IMR-90 (cell line): ENCODE results near the gene SOX11. TPM values are rescaled to one million over a fixed set of nuclear protein-coding genes. Genes with fewer than 3 reads are reported as not detected.

Source experiments
- ATAC-seq: fragments of 200-7000 bp; cut with Tn5 transposase; 2 replicates; pipeline ENCODE4 v1.9.1; 2020; ENCODE audit warnings: low read depth, mild to moderate bottlenecking, moderate library complexity
- BruUV-seq: library from RNA; stranded (reverse); fragments of 400-500 nt; replicated peaks from 2 replicates; lab custom pipeline; 2021; lab: Mats Ljungman, UMichigan
- CTCF ChIA-PET: fragments of 300-600 bp; formaldehyde crosslinking; extraction: SDS; loops from one replicate; lab custom pipeline; 2021; ENCODE audit warnings: antibody characterized with exemption; lab: Yijun Ruan, JAX
- POLR2A ChIA-PET: fragments of 300-600 bp; sonication (Branson Sonifier 250); formaldehyde crosslinking; loops from one replicate; lab custom pipeline; 2022; ENCODE audit warnings: antibody characterized with exemption; ENCODE audit not compliant: unreplicated experiment; lab: Charles Lee
- DNase-seq: peaks from one replicate; pipeline ENCODE4 v3.0.0; 2013
- H2AFZ ChIP-seq: replicated peaks from 2 replicates; pipeline ENCODE3; 2013; ENCODE audit warnings: low read length, mild to moderate bottlenecking; ENCODE audit not compliant: poor library complexity
- H2AK5ac ChIP-seq: 2 replicates; pipeline ENCODE4 v1.6.1; 2013; ENCODE audit warnings: low read depth, low read length, inconsistent platforms
- H2AK9ac ChIP-seq: replicated peaks from 2 replicates; pipeline ENCODE3; 2013; ENCODE audit warnings: mild to moderate bottlenecking, low read depth, low read length, moderate library complexity; ENCODE audit not compliant: poor library complexity
- H2BK120ac ChIP-seq: 2 replicates; pipeline ENCODE4 v1.6.1; 2013; ENCODE audit warnings: low read depth, low read length, inconsistent platforms
- H2BK15ac ChIP-seq: 3 replicates; pipeline ENCODE4 v1.6.1; 2013; ENCODE audit warnings: low read depth, low read length, inconsistent platforms
- H2BK20ac ChIP-seq: 2 replicates; pipeline ENCODE4 v1.6.1; 2013; ENCODE audit warnings: low read depth, mild to moderate bottlenecking, inconsistent platforms, low read length, moderate library complexity
- H2BK5ac ChIP-seq: 2 replicates; pipeline ENCODE4 v1.6.1; 2013; ENCODE audit warnings: mild to moderate bottlenecking, low read depth, low read length, inconsistent platforms; ENCODE audit not compliant: poor library complexity, severe bottlenecking
- H3K14ac ChIP-seq: replicated peaks from 2 replicates; pipeline ENCODE4 v1.6.1; 2013; ENCODE audit warnings: low read depth, low read length, inconsistent platforms
- H3K18ac ChIP-seq: 2 replicates; pipeline ENCODE4 v1.6.1; 2013; ENCODE audit warnings: low read depth, low read length, control low read depth
- H3K23ac ChIP-seq: 2 replicates; pipeline ENCODE4 v1.6.1; 2013; ENCODE audit warnings: low read depth, low read length, inconsistent platforms
- H3K27ac ChIP-seq: 2 replicates; pipeline ENCODE4 v1.5.1; 2013; ENCODE audit warnings: mild to moderate bottlenecking, control low read depth, low read length; ENCODE audit not compliant: insufficient read depth
- H3K27me3 ChIP-seq: 2 replicates; pipeline ENCODE4 v1.6.1; 2013; ENCODE audit warnings: low read length; ENCODE audit not compliant: control insufficient read depth, insufficient read depth
- H3K36me3 ChIP-seq: 2 replicates; pipeline ENCODE4 v1.6.1; 2013; ENCODE audit warnings: low read length, mixed read lengths; ENCODE audit not compliant: control insufficient read depth, insufficient read depth
- H3K4ac ChIP-seq: 2 replicates; pipeline ENCODE4 v1.6.1; 2013; ENCODE audit warnings: low read depth, low read length, inconsistent platforms
- H3K4me1 ChIP-seq: 2 replicates; pipeline ENCODE4 v1.6.1; 2013; ENCODE audit warnings: low read length, mixed read lengths; ENCODE audit not compliant: control insufficient read depth, insufficient read depth
- H3K4me2 ChIP-seq: 2 replicates; pipeline ENCODE4 v1.6.1; 2013; ENCODE audit warnings: low read depth, mild to moderate bottlenecking, control low read depth, low read length, moderate library complexity
- H3K4me3 ChIP-seq: 2 replicates; pipeline ENCODE4 v1.5.1; 2013; ENCODE audit warnings: low read depth, mild to moderate bottlenecking, control low read depth, low read length, moderate library complexity; ENCODE audit not compliant: insufficient read depth
- H3K56ac ChIP-seq: 2 replicates; pipeline ENCODE4 v1.6.1; 2013; ENCODE audit warnings: low read length, inconsistent platforms; ENCODE audit not compliant: insufficient read depth; ENCODE audit errors: extremely low read depth
- H3K79me1 ChIP-seq, 2 experiments: 2 replicates each; pipeline ENCODE4 v1.6.1; 2013; ENCODE audit warnings: low read length in 2 of 2, inconsistent platforms in 1 of 2, low read depth in 1 of 2
- H3K9ac ChIP-seq: 2 replicates; pipeline ENCODE4 v1.6.1; 2013; ENCODE audit warnings: low read depth, low read length, control low read depth
- H3K9me1 ChIP-seq: 2 replicates; pipeline ENCODE4 v1.6.1; 2013; ENCODE audit warnings: low read length, inconsistent platforms; ENCODE audit not compliant: insufficient read depth
- H3K9me3 ChIP-seq: 2 replicates; pipeline ENCODE4 v1.6.1; 2013; ENCODE audit warnings: low read length; ENCODE audit not compliant: control insufficient read depth, insufficient read depth
- H4K20me1 ChIP-seq: 2 replicates; pipeline ENCODE4 v1.6.1; 2013; ENCODE audit warnings: low read length, inconsistent platforms; ENCODE audit not compliant: insufficient read depth
- H4K5ac ChIP-seq: 2 replicates; pipeline ENCODE4 v1.6.1; 2013; ENCODE audit warnings: mild to moderate bottlenecking, low read depth, low read length, control low read depth
- H4K8ac ChIP-seq, 2 experiments: 2 replicates each; pipeline ENCODE4 v1.6.1; 2013; ENCODE audit warnings: low read depth in 2 of 2, low read length in 2 of 2, control low read depth in 1 of 2, inconsistent platforms in 1 of 2
- H4K91ac ChIP-seq: 2 replicates; pipeline ENCODE4 v1.6.1; 2013; ENCODE audit warnings: low read depth, low read length, inconsistent platforms; ENCODE audit not compliant: insufficient read depth
- CEBPB ChIP-seq: IDR thresholded peaks from 2 replicates; pipeline ENCODE4 v1.6.1; 2012; ENCODE audit warnings: low read depth, low read length, improper control_type of control experiment
- FOS ChIP-seq: fragments of 150-350 bp; IDR thresholded peaks from 2 replicates; pipeline ENCODE4 v1.6.1; 2016; ENCODE audit warnings: low read depth, low read length
- MAZ ChIP-seq: IDR thresholded peaks from 2 replicates; pipeline ENCODE4 v1.6.1; 2012; ENCODE audit warnings: low read depth, mild to moderate bottlenecking, low read length, improper control_type of control experiment, moderate library complexity, borderline replicate concordance
- MXI1 ChIP-seq: IDR thresholded peaks from 2 replicates; pipeline ENCODE4 v1.6.1; 2012; ENCODE audit warnings: low read depth, mild to moderate bottlenecking, low read length, moderate library complexity, borderline replicate concordance
- SMC3 ChIP-seq: fragments of 150-350 bp; IDR thresholded peaks from 2 replicates; pipeline ENCODE4 v1.6.1; 2016; ENCODE audit warnings: low read depth, mild to moderate bottlenecking, antibody characterized with exemption, low read length, moderate library complexity
- WGBS, 2 experiments: methylation state at CpG; one replicate each; pipeline versions ENCODE4 v1.1.5 to v1.1.7; 2013; ENCODE audit warnings: missing lambda C conversion rate in 2 of 2; ENCODE audit not compliant: insufficient read length in 1 of 2; ENCODE audit errors: extremely low coverage in 2 of 2; 5-methylcytosine and 5-hydroxymethylcytosine counted together
- dilution Hi-C: fragments of 300-500 bp; cut with HindIII; formaldehyde crosslinking; loops from one replicate; pipeline ENCODE4 v1.14.3; 2018; ENCODE audit warnings: low sequenced_read_pairs; ENCODE audit not compliant: unreplicated experiment
- in situ Hi-C: fragments of 300-500 bp; cut with MboI; formaldehyde crosslinking; loops from 3 replicates; pipeline ENCODE4 v1.14.3; 2019; ENCODE audit warnings: low sequenced_read_pairs, inconsistent platforms, mixed read lengths
- intact Hi-C: fragments of 100-400 bp; cut with micrococcal nuclease; formaldehyde crosslinking; loops from 2 replicates; pipeline ENCODE4 v1.10.0; 2022
- polyA plus RNA-seq, 3 experiments: library from polyadenylated mRNA; depleted of rRNA; stranded (reverse); fragments of >200 nt; gene quantifications; 2 replicates each; pipeline ENCODE4 v1.2.3, GENCODE V29; 2012; ENCODE audit warnings: low replicate concordance in 1 of 3
- total RNA-seq: library from RNA; depleted of rRNA; stranded (reverse); fragments of >200 nt; gene quantifications from 2 replicates; pipeline ENCODE4 v1.2.3, GENCODE V29; 2012
- TF ChIP-seq, protein P1 (sequence below): fragments of 150-350 bp; IDR thresholded peaks from 2 replicates; pipeline ENCODE4 v1.6.1; 2017; ENCODE audit warnings: mild to moderate bottlenecking, antibody characterized with exemption, low read length, low read depth

The SOX11 gene
- total and polyA plus RNA-seq, 2 of the 4 experiments (the other 2 are of a cell fraction): 1.9 to 2.2 TPM

- Histone ChIP-seq H3K4me1 (peaks cover 2% of the 10 kb centered on the region; the same call in 1 of the 2 replicates), H2AK9ac (no peak overlapping the region), H4K5ac (no peak overlapping the region), H3K56ac (no peak overlapping the region), H3K4me2 (no peak overlapping the region), H3K4ac (no peak overlapping the region), H3K9ac (no peak overlapping the region), H3K79me1 (no peaks in the 10 kb centered on the region), H3K18ac (no peak overlapping the region), H3K14ac (no peak overlapping the region), H2AK5ac (no peak overlapping the region), H3K9me3 (no peaks in the 10 kb centered on the region), H4K91ac (no peak overlapping the region), H2BK120ac (no peak overlapping the region), H3K4me3 (no peak overlapping the region), H4K20me1 (no peaks in the 10 kb centered on the region), H3K27ac (no peak overlapping the region), H3K23ac (no peak overlapping the region), H2AFZ (no peak overlapping the region), H2BK20ac (no peak overlapping the region), H2BK15ac (no peak overlapping the region), H4K8ac (no peak overlapping the region), H2BK5ac (no peak overlapping the region), H3K27me3 (no peaks in the 10 kb centered on the region), H3K9me1 (no peaks in the 10 kb centered on the region), H3K36me3 (no peaks in the 10 kb centered on the region)
- dilution Hi-C loops: no loop called here
- BruUV-seq: no TSS peak
- in situ Hi-C loops: no loop called here
- TF ChIP-seq SMC3 (no peak), MAZ (no peak), FOS (no peak), MXI1 (no peak), CEBPB (no peak)
- TF ChIP-seq, protein P1, sequence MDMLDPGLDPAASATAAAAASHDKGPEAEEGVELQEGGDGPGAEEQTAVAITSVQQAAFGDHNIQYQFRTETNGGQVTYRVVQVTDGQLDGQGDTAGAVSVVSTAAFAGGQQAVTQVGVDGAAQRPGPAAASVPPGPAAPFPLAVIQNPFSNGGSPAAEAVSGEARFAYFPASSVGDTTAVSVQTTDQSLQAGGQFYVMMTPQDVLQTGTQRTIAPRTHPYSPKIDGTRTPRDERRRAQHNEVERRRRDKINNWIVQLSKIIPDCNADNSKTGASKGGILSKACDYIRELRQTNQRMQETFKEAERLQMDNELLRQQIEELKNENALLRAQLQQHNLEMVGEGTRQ: no peak
- no CpG with 5 or more reads among the region's 6 CpGs for WGBS, 2 experiments
- intact Hi-C loops: no loop called here
- ChIA-PET CTCF (no interaction called here), POLR2A (no interaction called here)
- DNase-seq: no peak
- ATAC-seq: no peak
These were observed 8.7 kb upstream of the SOX11 start for GRCh38 chr2:5683471-5683870.
